Measurements from ENCODE around the gene STARD10. TPM values are rescaled to one million over a fixed set of nuclear protein-coding genes. Genes with fewer than 3 reads are reported as not detected.

The STARD10 gene
- total RNA-seq, 3 donors from 2014 or later, result 177 to 472 (median 306) TPM

DNA sequence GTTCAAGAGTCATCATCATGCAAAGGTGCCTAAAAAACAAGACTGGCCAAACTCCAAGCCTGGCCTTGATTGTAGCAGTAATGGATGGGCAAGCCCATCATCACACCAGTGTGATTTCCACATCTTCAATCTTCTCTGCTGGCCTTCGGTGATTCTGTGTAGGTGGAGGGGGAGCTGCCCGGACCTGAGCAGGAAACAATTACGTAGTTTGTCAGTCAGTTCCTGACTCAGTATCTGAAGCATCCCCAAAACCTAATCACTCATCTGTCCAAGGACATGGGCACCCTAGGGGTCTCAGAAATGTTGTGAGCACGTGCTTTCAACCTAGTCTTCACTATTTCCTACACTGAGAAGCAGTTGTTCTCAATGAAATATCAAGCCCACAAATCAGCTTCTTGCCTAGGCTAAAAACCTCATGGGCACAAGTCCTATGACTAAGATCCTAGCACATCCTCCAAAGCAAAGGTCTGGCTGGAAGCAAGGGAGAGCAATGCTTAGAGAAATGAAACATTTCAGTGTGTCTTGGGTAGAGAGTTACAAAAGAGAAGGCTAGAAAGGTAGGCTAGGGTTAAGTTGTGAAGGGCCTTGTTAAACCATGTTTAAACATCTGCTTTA lies 45.0 kb upstream of the STARD10 start:
- Histone ChIP-seq H3K4me1 (ENCODE audit: low read depth) (no peaks in the 10 kb centered on the region), H3K4me3 (no peak overlapping the region), H3K36me3 (ENCODE audit: low read depth) (no peaks in the 10 kb centered on the region), H3K9me3 (no peaks in the 10 kb centered on the region)
- ATAC-seq (no peak), DNase-seq (no peak)
- intact Hi-C loops (cut with DNase I, micrococcal nuclease), result no loop called here
- TF ChIP-seq, protein P1, sequence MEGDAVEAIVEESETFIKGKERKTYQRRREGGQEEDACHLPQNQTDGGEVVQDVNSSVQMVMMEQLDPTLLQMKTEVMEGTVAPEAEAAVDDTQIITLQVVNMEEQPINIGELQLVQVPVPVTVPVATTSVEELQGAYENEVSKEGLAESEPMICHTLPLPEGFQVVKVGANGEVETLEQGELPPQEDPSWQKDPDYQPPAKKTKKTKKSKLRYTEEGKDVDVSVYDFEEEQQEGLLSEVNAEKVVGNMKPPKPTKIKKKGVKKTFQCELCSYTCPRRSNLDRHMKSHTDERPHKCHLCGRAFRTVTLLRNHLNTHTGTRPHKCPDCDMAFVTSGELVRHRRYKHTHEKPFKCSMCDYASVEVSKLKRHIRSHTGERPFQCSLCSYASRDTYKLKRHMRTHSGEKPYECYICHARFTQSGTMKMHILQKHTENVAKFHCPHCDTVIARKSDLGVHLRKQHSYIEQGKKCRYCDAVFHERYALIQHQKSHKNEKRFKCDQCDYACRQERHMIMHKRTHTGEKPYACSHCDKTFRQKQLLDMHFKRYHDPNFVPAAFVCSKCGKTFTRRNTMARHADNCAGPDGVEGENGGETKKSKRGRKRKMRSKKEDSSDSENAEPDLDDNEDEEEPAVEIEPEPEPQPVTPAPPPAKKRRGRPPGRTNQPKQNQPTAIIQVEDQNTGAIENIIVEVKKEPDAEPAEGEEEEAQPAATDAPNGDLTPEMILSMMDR (IDR thresholded peaks at IDR 0.05), result no peak

- no peak overlapping the region for H3K4me3 ChIP-seq
- TF ChIP-seq, protein P1 (IDR thresholded peaks at IDR 0.05), result no peak
- peaks cover 5% of the 10 kb centered on the region for H3K4me1 ChIP-seq (ENCODE audit: low read depth)
- DNase-seq (no peak), ATAC-seq (no peak)
- H3K36me3 ChIP-seq (ENCODE audit: low read depth), result no peaks in the 10 kb centered on the region
- no peaks in the 10 kb centered on the region for H3K9me3 ChIP-seq
- intact Hi-C loops (cut with DNase I, micrococcal nuclease), result no loop called here
Observed at GRCh38 chr11:72836111-72836510, 42.3 kb upstream of the STARD10 start.

GRCh38 chr11:72834905-72835304 lies 41.1 kb upstream of the STARD10 start:
- ATAC-seq, result no peak
- Histone ChIP-seq H3K4me1 (ENCODE audit: low read depth) (peaks cover 5% of the 10 kb centered on the region), H3K9me3 (no peaks in the 10 kb centered on the region), H3K4me3 (no peak overlapping the region), H3K36me3 (ENCODE audit: low read depth) (no peaks in the 10 kb centered on the region)
- TF ChIP-seq, protein P1 (IDR thresholded peaks at IDR 0.05), result no peak
- DNase-seq, result no peak
- intact Hi-C loops (cut with DNase I, micrococcal nuclease), result loop anchor here in 1 of 2 donors (5.0 kb wide), 1 partner anchor 347 kb away; no protein-coding TSS in a partner anchor

DNA sequence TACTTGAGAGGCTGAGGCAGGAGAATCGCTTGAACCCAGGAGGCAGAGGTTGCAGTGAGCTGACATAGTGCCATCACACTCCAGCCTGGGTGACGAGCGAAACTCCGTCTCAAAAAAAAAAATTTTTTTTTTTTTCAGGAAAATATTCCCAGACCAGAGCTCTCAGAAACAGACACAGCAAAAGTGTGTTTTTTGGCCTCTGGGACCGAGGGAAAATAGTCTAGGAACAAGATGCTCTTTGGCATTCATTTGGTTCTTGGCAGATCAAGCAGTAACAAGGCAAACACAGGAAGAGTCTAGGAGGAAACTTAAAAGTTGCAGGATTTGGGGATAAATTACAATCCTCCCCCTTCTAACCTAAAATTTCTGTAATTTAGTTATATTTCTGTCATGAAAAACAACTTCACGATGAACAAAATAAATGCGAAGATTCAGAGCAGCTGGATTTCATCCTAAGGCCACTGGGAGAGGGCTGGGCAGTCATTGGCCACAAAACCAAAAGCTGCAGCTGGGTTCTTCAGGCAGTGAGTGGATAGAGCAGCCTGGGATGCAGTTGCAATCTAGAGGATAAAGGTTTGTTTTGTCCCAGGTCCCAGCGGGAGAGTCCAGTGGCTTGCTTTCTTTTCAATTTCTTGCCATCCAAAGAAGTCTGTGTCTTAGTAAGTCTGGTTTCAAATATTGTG lies 40.1 kb upstream of the STARD10 start:
- no peak for ATAC-seq
- Histone ChIP-seq H3K4me1 (ENCODE audit: low read depth) (peaks cover 5% of the 10 kb centered on the region), H3K4me3 (no peak overlapping the region), H3K36me3 (ENCODE audit: low read depth) (no peaks in the 10 kb centered on the region), H3K9me3 (no peaks in the 10 kb centered on the region)
- TF ChIP-seq, protein P1 (IDR thresholded peaks at IDR 0.05), result no peak
- intact Hi-C loops (cut with DNase I, micrococcal nuclease), result loop anchor here in 1 of 2 donors (5.0 kb wide), 1 partner anchor 348 kb away; no protein-coding TSS in a partner anchor
- no peak for DNase-seq

DNA sequence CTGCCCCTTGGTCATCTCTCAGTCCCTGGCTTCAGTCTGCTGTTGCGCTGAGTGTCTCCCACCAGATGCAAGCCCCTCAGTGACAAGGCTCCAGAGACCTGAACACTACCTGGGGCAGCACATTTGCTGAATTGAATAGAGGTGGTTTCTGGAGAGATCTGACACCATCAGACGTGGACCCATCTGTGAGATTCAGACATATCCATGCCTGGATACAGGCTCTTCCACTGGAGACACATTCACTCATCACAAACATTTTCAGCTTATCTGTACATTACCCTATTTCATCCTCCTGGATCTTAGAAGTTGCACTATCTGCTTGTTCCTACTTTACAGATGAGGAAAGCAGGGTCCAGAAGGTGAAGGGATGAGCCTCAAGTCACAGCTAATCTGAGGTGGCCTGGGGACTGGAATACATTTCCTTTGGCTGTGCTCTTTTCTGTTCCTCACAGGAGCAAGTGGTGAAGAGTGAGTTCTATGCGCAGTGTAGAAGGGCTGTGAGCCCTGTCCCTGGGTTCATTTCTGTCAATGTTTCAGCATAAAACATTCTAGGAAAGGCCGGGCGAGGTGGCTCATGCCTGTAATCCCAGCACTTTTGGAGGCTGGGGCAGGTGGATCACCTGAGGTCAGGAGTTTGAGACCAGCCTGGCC lies 39.4 kb upstream of the STARD10 start:
- no peaks in the 10 kb centered on the region for H3K36me3 ChIP-seq (ENCODE audit: low read depth)
- TF ChIP-seq, protein P1 (IDR thresholded peaks at IDR 0.05), result no peak
- no peak overlapping the region for H3K4me3 ChIP-seq
- H3K9me3 ChIP-seq, result no peaks in the 10 kb centered on the region
- ATAC-seq (no peak), DNase-seq (no peak)
- H3K4me1 ChIP-seq (ENCODE audit: low read depth), result peaks cover 6% of the 10 kb centered on the region
- intact Hi-C loops (cut with DNase I, micrococcal nuclease), result loop anchor here in 1 of 2 donors (5.0 kb wide), 1 partner anchor 349 kb away; no protein-coding TSS in a partner anchor
